Myocyte (in vitro differentiated cells): ENCODE measurements around the gene NPHP3. TPM values are rescaled to one million over a fixed set of nuclear protein-coding genes. Genes with fewer than 3 reads are reported as not detected.
"Not testable (repeated sequence)": the region's sequence is repeated elsewhere in the genome, so short reads cannot be mapped to it uniquely, and the experiment has no call there.

ENCODE experiments used
- DNase-seq: peaks from one replicate; pipeline ENCODE4 v3.0.0-alpha.2; 2012; ENCODE audit warnings: low read depth
- total RNA-seq: library from RNA; depleted of rRNA; stranded (reverse); fragments of >200 nt; gene quantifications from 2 replicates; pipeline ENCODE4 v1.2.3, GENCODE V29; 2014

NPHP3 gene
- total RNA-seq, 1 donor from 2014 or later = 24.3 TPM

DNA sequence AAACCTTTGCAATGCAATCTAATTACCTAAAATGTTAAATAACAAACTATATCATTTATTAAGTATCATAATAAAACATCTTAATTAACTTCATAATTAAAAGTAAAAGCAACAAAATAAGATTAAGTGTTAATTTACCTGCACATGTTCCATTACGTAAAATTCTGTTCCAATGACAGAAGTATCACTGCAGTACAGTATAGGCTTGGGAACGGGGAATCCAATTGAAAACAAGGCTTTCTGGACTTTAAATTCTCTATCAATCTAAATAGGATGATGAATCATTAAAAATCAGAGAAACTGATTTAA lies 79.7 kb downstream of the NPHP3 start:
- DNase-seq = no peak

DNA sequence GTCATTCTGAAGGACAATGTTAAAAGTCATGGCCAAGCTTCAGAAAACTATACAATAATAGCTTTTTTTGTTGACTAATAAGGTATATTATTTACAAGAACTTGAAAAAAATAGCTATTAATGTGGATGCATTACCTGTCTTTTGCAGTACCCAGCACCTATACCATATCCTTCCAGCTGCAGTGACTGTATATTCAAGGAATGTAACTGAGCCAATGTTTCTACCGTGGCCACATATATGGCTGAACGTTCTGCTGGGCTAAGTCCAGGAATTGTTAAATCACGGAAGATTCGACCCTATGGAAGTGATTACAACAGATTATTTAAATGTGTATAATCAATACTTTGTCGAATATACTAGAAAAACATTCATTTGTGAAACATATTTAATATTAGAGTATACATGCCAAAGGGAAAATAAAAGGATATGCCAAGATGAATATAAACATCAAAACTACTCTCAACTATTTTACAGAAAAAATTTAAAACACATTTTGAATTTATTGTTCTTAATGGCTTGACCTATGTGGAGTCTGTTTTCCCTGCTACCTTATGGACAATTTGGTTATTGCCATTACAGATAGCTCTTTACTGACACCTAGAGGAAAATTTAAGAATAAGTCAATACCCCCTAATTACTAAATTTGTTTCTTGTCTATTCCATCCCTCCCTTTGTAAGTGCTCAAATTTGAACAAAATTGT lies 80.2 kb downstream of the NPHP3 start:
- peak; percentile 64 for DNase-seq

DNA sequence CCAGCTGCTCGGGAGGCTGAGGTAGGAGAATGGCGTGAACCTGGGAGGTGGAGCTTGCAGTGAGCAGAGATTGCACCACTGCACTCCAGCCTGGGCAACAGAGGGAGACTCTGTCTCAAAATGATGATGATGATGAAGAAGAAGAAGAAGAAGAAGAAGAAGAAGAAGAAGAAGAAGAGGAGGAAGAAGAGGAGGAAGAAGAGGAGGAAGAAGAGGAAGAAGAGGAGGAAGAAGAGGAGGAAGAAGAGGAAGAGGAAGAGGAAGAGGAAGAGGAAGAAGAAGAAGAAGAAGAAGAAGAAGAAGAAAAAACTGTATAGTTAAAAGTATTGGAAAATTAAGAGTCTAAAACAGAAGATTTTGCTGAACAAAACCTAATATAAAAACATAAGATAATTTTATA lies 80.8 kb downstream of the NPHP3 start:
- DNase-seq = not testable (repeated sequence)

DNA sequence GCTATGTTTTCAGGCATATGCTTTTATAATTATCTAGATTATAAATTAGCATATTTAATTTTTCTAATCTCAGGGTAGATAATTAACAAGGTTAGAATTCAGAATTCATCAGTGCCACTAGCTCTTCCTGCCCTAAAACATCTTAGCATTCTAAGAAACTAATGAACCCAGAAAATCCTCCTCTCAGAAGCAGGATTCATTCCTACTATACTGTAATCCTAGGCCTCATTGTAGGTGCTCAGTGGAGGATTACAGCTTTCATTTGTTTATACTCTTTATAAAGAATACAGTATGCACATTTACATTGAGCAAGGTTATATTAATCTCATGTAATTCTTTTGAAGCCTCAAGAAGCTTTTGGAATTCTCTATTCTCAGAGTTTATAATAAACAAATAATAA lies 83.5 kb downstream of the NPHP3 start:
- DNase-seq = no peak

DNA sequence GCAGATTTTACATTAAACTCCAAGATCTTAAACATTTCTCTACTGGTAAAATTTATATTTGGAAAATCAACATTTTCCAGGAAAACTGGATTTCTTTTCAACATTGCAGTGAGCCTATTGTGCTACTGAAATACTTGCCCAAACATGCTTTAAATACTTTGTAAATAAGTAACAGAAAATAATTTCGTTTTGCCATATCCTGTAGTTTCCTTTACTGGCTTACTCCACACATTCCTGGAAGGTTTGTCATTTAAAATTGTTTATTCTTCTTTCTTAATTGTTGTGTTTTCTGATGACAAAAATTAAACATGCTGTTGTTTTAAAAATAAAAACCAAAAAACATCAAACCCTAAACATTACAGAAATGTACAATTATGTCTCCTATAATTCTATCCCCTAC lies 84.6 kb downstream of the NPHP3 start:
- DNase-seq = no peak

DNA sequence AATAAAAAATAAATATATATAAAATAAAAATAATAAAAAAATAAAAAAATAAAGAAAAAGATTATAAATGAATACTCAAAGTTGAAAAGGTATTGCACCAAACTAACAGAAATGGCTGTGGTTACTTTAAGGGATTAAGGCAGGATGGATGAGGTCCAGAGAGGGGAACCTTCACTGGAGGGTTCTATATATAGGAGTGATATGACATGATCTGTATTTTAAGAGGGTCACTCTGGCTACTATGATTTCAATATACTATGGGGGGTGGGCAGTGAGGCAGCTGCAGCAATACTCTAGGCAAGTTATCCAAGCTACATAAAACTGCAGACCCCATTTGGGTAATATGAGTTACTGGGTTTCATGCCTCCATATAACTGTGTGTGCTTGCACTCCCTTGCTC lies 87.2 kb downstream of the NPHP3 start:
- peak; percentile 18 for DNase-seq

Other genes with a start within 250 kb of the NPHP3 start
- gene ACKR4, start 125.1 kb downstream of the NPHP3 start, total RNA-seq = not detected in 2 replicates
- gene ACAD11, start 62.6 kb downstream of the NPHP3 start, total RNA-seq = 13.6 and 22.8 TPM in 2 replicates
- 29.7 and 42.9 TPM in 2 replicates for gene UBA5, start 62.1 kb downstream of the NPHP3 start, total RNA-seq